ENCODE results near the gene CNN1.

The CNN1 gene

DNA sequence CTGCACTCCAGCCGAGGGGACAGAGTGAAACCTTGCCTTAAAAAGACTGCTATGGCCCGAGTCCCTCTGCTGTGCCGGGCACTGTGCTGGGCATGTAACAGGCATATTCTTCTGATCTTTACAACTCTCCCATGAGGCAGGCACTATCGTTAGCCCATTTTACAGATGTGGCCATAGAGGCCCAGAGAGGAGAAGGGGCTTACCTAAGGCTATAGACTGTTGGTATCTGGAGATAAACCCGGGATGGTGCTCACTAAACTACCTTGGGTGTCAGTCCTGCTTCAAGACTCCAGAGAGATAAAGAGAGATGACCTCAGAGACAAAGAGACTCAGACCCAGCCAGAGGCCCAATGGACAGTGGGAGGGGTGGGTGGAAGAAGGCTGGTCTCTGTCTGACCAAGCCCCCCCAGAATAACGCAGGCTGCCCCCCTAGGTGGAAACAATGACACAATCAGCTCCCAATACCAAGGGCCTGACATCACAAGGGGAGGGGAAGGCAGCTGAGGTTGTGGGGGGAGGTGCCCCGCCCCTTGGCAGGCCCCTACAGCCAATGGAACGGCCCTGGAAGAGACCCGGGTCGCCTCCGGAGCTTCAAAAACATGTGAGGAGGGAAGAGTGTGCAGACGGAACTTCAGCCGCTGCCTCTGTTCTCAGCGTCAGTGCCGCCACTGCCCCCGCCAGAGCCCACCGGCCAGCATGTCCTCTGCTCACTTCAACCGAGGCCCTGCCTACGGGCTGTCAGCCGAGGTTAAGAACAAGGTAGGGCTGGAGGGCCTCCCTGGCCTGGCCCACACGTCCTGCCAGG is at the start of gene CNN1:
TSS of gene CNN1 (plus strand) at position 620 of the 805 bp plus-strand sequence. CDS start at position 697, 77 bp downstream.
- Histone ChIP-seq H3K4me3 (ENCODE audit: low read length) (peak within 1 kb of the TSS; percentile 47; the same call in 1 of the 2 replicates), H3K36me3 (ENCODE audit: control insufficient read depth, insufficient read depth, low read length) (no peaks in the 10 kb centered on the region), H3K4me1 (ENCODE audit: control insufficient read depth, insufficient read depth, low read length) (peaks cover 8% of the 10 kb centered on the region), H3K9me3 (ENCODE audit: control insufficient read depth, insufficient read depth, low read length) (no peaks in the 10 kb centered on the region), H3K27ac (ENCODE audit: low read length) (no peak within 1 kb of the TSS), H3K27me3 (ENCODE audit: control insufficient read depth, insufficient read depth, low read length) (no peaks in the 10 kb centered on the region)
- DNase-seq (ENCODE audit: low read depth, low spot score) = no peak
- no CpG with 5 or more reads among the region's 21 CpGs for WGBS (ENCODE audit: insufficient coverage, insufficient read length)

DNA sequence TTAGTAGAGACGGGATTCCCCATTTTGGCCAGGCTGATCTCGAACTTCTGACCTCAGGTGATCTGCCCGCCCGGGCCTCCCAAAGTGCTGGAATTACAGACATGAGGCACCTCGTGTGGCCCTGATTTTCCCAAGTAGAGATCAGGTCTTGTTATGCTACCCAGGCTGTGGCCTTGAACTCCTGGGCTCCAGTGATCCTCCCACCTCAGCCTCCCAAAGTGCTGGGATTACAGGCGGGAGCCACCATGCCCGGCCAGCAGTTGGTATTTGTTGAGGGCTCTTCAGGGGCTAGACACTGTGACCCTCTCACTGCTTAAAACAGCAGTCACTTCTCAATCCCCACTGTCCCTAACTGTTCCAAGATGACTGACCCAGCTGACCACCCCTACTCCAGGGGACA is 49.3 kb upstream of the CNN1 start:
- DNase-seq (ENCODE audit: low read depth, low spot score) = no peak
- Histone ChIP-seq H3K4me3 (ENCODE audit: low read length) (no peak overlapping the region), H3K27me3 (ENCODE audit: control insufficient read depth, insufficient read depth, low read length) (no peaks in the 10 kb centered on the region), H3K36me3 (ENCODE audit: control insufficient read depth, insufficient read depth, low read length) (no peaks in the 10 kb centered on the region), H3K27ac (ENCODE audit: low read length) (no peak overlapping the region), H3K4me1 (ENCODE audit: control insufficient read depth, insufficient read depth, low read length) (no peaks in the 10 kb centered on the region), H3K9me3 (ENCODE audit: control insufficient read depth, insufficient read depth, low read length) (no peaks in the 10 kb centered on the region)
- WGBS (ENCODE audit: insufficient coverage, insufficient read length) = no CpG with 5 or more reads among the region's 7 CpGs

DNA sequence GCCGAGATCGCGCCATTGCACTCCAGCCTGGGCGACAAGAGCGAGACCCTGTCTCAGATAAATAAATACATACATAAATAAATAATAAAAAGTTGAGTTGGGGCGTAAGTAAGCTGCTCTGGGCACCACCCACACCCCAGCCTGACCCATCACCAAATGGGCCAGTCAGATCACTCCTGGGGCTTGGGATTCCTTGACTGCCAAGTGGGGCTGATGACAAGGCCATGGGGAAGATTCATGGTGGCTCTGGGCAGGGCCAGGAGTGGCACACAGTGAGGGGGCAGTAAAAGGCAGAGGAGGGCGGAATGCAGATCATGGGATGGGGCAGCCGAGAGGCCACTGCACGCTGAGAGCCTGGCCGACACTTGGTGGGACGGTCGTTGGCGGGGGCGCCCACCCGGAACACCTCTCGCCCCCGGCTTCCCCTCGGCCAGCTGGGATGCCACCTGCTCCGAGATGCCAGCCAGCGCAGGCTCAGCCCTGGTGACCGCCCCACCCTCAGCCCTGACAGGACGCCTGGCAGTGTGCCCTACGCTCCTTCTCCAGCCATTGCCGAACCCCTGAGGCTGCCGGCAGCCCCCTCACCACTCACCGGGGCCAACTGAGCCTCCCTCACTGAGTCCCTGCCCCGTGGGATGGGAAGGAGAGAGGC is 43.9 kb upstream of the CNN1 start:
- no peak for DNase-seq (ENCODE audit: low read depth, low spot score)
- Histone ChIP-seq H3K27me3 (ENCODE audit: control insufficient read depth, insufficient read depth, low read length) (no peaks in the 10 kb centered on the region), H3K36me3 (ENCODE audit: control insufficient read depth, insufficient read depth, low read length) (no peaks in the 10 kb centered on the region), H3K9me3 (ENCODE audit: control insufficient read depth, insufficient read depth, low read length) (no peaks in the 10 kb centered on the region), H3K4me1 (ENCODE audit: control insufficient read depth, insufficient read depth, low read length) (no peaks in the 10 kb centered on the region; the same call in 1 of the 2 replicates), H3K27ac (ENCODE audit: low read length) (no peak overlapping the region), H3K4me3 (ENCODE audit: low read length) (no peak overlapping the region)
- WGBS (ENCODE audit: insufficient coverage, insufficient read length) = no CpG with 5 or more reads among the region's 27 CpGs

DNA sequence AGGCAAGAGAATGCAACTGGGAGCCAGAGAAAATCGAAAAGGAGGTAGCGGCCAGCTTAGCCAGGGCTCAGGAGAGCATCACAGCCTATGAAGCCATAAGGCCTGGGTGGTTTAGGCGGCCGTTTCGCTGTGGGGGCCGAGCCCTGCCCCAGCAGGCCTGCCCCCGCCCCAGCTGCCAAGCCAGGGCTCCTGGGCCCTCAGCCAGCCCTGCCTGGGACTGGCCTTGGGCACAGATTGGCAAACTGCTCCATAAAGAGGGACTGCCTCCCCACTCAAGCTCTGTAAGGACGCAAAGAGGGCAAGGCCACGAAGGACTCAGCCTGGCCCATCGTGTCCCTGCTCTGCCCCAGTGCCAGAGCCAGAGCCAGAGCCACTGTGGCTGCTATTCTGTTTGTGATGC is 43.2 kb upstream of the CNN1 start:
- no peak for DNase-seq (ENCODE audit: low read depth, low spot score)

DNA sequence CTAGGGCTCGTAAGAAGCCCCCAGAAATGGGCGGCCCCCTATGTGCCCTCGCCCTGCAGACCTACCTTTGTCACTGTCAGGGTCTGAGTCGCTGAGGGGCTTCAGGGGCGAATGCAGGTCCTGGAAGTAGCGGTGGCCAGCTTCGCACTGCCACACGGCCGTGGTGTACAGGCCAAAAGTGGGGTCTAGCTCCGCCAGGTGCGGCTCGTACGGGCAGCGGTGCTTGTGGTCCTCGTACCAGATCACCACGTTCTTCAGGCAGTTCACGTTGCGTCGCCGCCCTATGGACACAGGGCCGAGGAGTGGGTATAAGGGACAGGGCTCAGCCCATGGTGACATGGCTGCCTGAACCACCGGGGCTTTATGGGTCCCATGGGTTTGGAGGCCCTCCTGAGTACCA is 42.8 kb upstream of the CNN1 start:
- H3K9me3 ChIP-seq (ENCODE audit: control insufficient read depth, insufficient read depth, low read length) = no peaks in the 10 kb centered on the region
- DNase-seq (ENCODE audit: low read depth, low spot score) = no peak
- no peak overlapping the region for H3K27ac ChIP-seq (ENCODE audit: low read length)
- H3K27me3 ChIP-seq (ENCODE audit: control insufficient read depth, insufficient read depth, low read length) = no peaks in the 10 kb centered on the region
- H3K4me1 ChIP-seq (ENCODE audit: control insufficient read depth, insufficient read depth, low read length) = no peaks in the 10 kb centered on the region; the same call in 1 of the 2 replicates
- no peak overlapping the region for H3K4me3 ChIP-seq (ENCODE audit: low read length)
- WGBS (ENCODE audit: insufficient coverage, insufficient read length) = no CpG with 5 or more reads among the region's 22 CpGs
- no peaks in the 10 kb centered on the region for H3K36me3 ChIP-seq (ENCODE audit: control insufficient read depth, insufficient read depth, low read length)

More for the DNA sequence above, 43.2 kb upstream of the CNN1 start:
- Histone ChIP-seq H3K9me3 (ENCODE audit: control insufficient read depth, insufficient read depth, low read length) (no peaks in the 10 kb centered on the region), H3K36me3 (ENCODE audit: control insufficient read depth, insufficient read depth, low read length) (no peaks in the 10 kb centered on the region), H3K4me3 (ENCODE audit: low read length) (no peak overlapping the region), H3K4me1 (ENCODE audit: control insufficient read depth, insufficient read depth, low read length) (no peaks in the 10 kb centered on the region; the same call in 1 of the 2 replicates), H3K27ac (ENCODE audit: low read length) (no peak overlapping the region), H3K27me3 (ENCODE audit: control insufficient read depth, insufficient read depth, low read length) (no peaks in the 10 kb centered on the region)
- no CpG with 5 or more reads among the region's 10 CpGs for WGBS (ENCODE audit: insufficient coverage, insufficient read length)

DNA sequence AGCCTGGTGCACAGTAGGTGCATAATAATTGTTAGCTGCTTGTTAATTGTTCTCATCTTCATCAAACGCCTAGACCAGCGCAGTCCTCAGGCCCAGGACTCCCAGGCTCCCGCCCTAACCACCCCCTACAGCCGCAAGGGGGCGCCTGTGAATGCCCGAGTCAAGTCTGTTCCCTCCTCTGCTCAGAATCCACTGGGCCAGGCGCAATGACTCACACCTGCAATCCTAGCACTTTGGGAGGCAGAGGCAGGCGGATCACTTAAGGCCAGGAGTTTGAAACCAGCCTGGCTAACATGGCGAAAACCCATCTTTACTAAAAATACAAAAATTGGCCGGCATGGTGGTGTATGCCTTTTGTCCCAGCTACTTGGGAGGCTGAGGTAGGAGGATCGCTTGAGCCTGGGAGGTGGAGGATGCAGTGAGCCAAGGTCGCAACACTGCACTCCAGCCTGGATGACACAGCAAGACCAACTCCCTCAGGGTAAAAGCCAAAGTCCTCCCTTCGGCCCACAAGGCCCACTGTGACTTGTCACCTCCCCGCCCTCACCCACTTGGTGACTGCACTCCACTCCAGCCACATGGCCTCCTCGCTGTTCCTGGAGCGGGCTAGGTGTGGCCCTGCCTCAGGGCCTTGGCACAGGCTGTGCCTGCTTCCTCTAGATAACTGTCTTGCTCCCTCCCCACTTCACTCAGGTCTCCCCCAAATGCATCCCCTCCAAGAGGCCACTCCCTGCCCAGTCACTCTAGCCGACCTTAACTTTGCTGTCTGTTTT is 42.1 kb upstream of the CNN1 start:
- Histone ChIP-seq H3K27ac (ENCODE audit: low read length) (no peak overlapping the region), H3K9me3 (ENCODE audit: control insufficient read depth, insufficient read depth, low read length) (no peaks in the 10 kb centered on the region), H3K36me3 (ENCODE audit: control insufficient read depth, insufficient read depth, low read length) (no peaks in the 10 kb centered on the region), H3K4me1 (ENCODE audit: control insufficient read depth, insufficient read depth, low read length) (no peaks in the 10 kb centered on the region; the same call in 1 of the 2 replicates), H3K27me3 (ENCODE audit: control insufficient read depth, insufficient read depth, low read length) (no peaks in the 10 kb centered on the region), H3K4me3 (ENCODE audit: low read length) (no peak overlapping the region)
- no peak for DNase-seq (ENCODE audit: low read depth, low spot score)
- WGBS (ENCODE audit: insufficient coverage, insufficient read length) = no CpG with 5 or more reads among the region's 17 CpGs

DNA sequence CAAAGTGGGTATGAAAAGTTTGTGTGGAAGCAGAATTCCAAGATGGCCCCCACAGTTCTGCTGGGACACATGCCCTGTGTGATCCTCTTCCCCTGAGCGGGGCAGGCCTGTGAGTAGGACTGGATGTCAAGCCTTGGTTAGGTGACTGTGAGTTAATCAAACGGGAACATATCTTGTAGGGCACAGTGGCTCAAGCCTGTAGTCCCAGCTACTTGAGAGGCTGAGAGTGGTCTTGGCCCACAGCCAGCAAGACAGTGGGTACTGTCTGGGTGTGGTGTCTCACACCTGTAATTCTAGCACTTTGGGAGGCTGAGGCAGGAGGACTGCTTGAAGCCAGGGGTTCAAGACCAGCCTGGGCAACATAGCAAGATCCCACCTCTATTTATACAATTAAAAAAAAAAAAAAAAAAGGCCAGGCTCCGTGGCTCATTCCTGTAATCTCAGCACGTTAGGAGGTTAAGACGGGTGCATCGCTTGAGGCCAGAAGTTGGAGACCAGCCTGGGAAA is 39.4 kb upstream of the CNN1 start:
- no peak for DNase-seq (ENCODE audit: low read depth, low spot score)
- H3K9me3 ChIP-seq (ENCODE audit: control insufficient read depth, insufficient read depth, low read length) = no peaks in the 10 kb centered on the region
- H3K27me3 ChIP-seq (ENCODE audit: control insufficient read depth, insufficient read depth, low read length) = no peaks in the 10 kb centered on the region
- no CpG with 5 or more reads among the region's 6 CpGs for WGBS (ENCODE audit: insufficient coverage, insufficient read length)
- no peaks in the 10 kb centered on the region; the same call in 1 of the 2 replicates for H3K4me1 ChIP-seq (ENCODE audit: control insufficient read depth, insufficient read depth, low read length)
- H3K4me3 ChIP-seq (ENCODE audit: low read length) = no peak overlapping the region
- no peak overlapping the region for H3K27ac ChIP-seq (ENCODE audit: low read length)
- no peaks in the 10 kb centered on the region for H3K36me3 ChIP-seq (ENCODE audit: control insufficient read depth, insufficient read depth, low read length)

DNA sequence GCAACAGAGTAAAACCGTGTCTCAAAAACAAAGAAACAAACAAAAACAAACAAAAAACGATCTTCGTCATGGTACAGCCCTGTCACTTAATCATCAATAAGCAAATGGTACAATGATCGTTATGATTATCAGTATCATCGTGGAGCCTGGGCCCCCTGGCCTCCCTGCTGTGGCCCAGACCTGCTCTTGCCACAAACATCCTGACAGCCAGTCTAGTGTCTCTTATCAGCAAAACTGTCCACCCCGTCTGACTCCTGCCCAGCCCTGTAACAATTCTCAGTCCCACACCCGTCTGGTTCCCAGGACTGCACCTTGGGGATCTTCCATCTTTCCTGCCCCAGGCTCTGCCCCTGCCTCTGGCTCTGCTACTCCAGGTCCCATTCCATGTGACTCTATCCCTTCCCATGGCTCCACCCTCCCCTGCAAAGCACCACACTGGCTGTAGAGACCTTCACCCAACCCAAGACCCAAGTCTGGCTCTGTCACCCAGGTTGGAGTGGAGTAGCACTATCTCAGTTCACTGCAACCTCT is 38.7 kb upstream of the CNN1 start:
- Histone ChIP-seq H3K9me3 (ENCODE audit: control insufficient read depth, insufficient read depth, low read length) (no peaks in the 10 kb centered on the region), H3K27me3 (ENCODE audit: control insufficient read depth, insufficient read depth, low read length) (no peaks in the 10 kb centered on the region), H3K27ac (ENCODE audit: low read length) (no peak overlapping the region), H3K4me1 (ENCODE audit: control insufficient read depth, insufficient read depth, low read length) (no peaks in the 10 kb centered on the region; the same call in 1 of the 2 replicates), H3K4me3 (ENCODE audit: low read length) (no peak overlapping the region), H3K36me3 (ENCODE audit: control insufficient read depth, insufficient read depth, low read length) (no peaks in the 10 kb centered on the region)
- WGBS (ENCODE audit: insufficient coverage, insufficient read length) = no CpG with 5 or more reads among the region's 7 CpGs
- no peak for DNase-seq (ENCODE audit: low read depth, low spot score)

DNA sequence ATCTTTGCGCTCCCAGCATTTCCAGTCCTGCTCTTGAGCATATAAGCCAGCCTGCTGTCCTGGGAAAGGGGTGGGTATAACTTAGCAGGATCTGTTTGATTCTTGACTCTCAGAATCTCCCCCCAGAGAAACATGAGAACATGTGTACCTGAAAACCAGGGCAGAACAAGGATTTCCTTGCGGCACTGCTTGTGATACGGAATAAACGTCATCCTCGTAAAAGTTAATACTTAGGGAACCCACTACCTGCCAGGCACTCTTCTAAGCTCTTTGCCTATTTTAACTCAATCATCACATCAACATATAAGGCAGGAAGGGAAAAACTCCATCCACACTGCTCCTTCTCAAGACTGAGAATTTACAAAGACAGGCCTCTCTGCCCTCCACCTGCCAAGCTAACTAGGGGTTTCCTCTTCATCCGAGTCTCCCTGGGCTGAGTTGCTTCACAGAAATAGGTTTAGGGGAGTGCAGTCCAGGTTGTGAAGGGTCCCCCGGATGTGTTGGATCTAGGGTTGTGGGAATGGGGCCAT is 34.1 kb upstream of the CNN1 start:
- Histone ChIP-seq H3K27ac (ENCODE audit: low read length) (no peak overlapping the region), H3K36me3 (ENCODE audit: control insufficient read depth, insufficient read depth, low read length) (no peaks in the 10 kb centered on the region), H3K4me3 (ENCODE audit: low read length) (peak overlapping the region; percentile 91; the same call in 1 of the 2 replicates), H3K4me1 (ENCODE audit: control insufficient read depth, insufficient read depth, low read length) (no peaks in the 10 kb centered on the region; the same call in 1 of the 2 replicates), H3K27me3 (ENCODE audit: control insufficient read depth, insufficient read depth, low read length) (no peaks in the 10 kb centered on the region), H3K9me3 (ENCODE audit: control insufficient read depth, insufficient read depth, low read length) (no peaks in the 10 kb centered on the region)
- no CpG with 5 or more reads among the region's 7 CpGs for WGBS (ENCODE audit: insufficient coverage, insufficient read length)
- DNase-seq (ENCODE audit: low read depth, low spot score) = no peak
